Measurements from ENCODE around the gene MEGF9. TPM values are rescaled to one million over a fixed set of nuclear protein-coding genes. Genes with fewer than 3 reads are reported as not detected.

MEGF9 gene
- total and polyA plus RNA-seq, 2 experiments from 2014 or later: 10.3 to 27.4 TPM

DNA sequence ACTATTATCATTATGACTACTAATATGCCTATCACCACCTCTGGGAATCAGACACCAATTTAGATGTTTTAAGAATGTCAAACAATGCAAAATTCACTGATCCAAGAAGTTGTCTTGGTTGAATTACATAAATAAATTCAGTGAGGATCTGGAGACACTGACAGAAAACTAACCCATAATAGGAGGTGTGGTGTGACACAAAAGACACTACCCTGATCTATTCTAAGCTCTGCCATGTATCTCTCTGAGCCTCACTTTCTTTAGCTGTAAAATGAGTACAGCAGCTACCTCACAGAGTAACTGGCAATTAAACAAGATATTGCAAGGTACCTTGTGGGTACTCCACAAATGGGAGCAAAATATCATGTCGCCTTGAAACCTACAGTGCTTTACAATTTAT lies 141.8 kb downstream of the MEGF9 start:
- no peaks in the 10 kb centered on the region for H4K20me1 ChIP-seq (ENCODE audit: insufficient read depth, poor library complexity, severe bottlenecking)
- no peak for TF ChIP-seq EZH2phosphoT487 (IDR thresholded peaks at IDR 0.05; ENCODE audit: low read depth, severe bottlenecking, unreplicated experiment)
- TF ChIP-seq EZH2 (IDR thresholded peaks at IDR 0.05; ENCODE audit: borderline replicate concordance): no peak
- TF ChIP-seq CTCF (IDR thresholded peaks at IDR 0.05; ENCODE audit: poor library complexity): no peak
- H3K4me1 ChIP-seq (ENCODE audit: insufficient read depth): peaks cover 20% of the 10 kb centered on the region
- H3K4me3 ChIP-seq: no peak overlapping the region
- WGBS (ENCODE audit: low lambda C conversion rate, missing lambda C conversion rate): 100% methylated on average over 1 of the region's 1 CpG
- H3K4me2 ChIP-seq: no peak overlapping the region
- H2AFZ ChIP-seq: no peak overlapping the region
- peak overlapping the region; percentile 89 for H3K27ac ChIP-seq
- DNase-seq (ENCODE audit: low spot score): no peak
- H3K9me2 ChIP-seq (replicated peaks; ENCODE audit: insufficient read depth): no peaks in the 10 kb centered on the region
- H3K79me2 ChIP-seq: peaks cover 50% of the 10 kb centered on the region
- no peaks in the 10 kb centered on the region for H3K36me3 ChIP-seq (replicated peaks; ENCODE audit: insufficient read depth, low read depth)
- H3K9me3 ChIP-seq (ENCODE audit: low read depth): no peaks in the 10 kb centered on the region
- no peaks in the 10 kb centered on the region for H3K27me3 ChIP-seq

GRCh38 chr9:120571443-120572257 lies 142.6 kb downstream of the MEGF9 start:
- TF ChIP-seq EZH2 (IDR thresholded peaks at IDR 0.05; ENCODE audit: borderline replicate concordance) (no peak), CTCF (IDR thresholded peaks at IDR 0.05; ENCODE audit: poor library complexity) (no peak), EZH2phosphoT487 (IDR thresholded peaks at IDR 0.05; ENCODE audit: low read depth, severe bottlenecking, unreplicated experiment) (no peak)
- Histone ChIP-seq H3K4me3 (no peak overlapping the region), H3K9me2 (replicated peaks; ENCODE audit: insufficient read depth) (no peaks in the 10 kb centered on the region), H3K27me3 (no peaks in the 10 kb centered on the region), H2AFZ (no peak overlapping the region), H4K20me1 (ENCODE audit: insufficient read depth, poor library complexity, severe bottlenecking) (no peaks in the 10 kb centered on the region), H3K9me3 (ENCODE audit: low read depth) (no peaks in the 10 kb centered on the region), H3K27ac (peak overlapping the region; percentile 89), H3K36me3 (replicated peaks; ENCODE audit: insufficient read depth, low read depth) (no peaks in the 10 kb centered on the region), H3K79me2 (peaks cover 42% of the 10 kb centered on the region), H3K4me1 (ENCODE audit: insufficient read depth) (peaks cover 20% of the 10 kb centered on the region), H3K4me2 (peak overlapping the region; percentile 43)
- 61% methylated on average over 11 of the region's 11 CpGs for WGBS (ENCODE audit: low lambda C conversion rate, missing lambda C conversion rate)
- DNase-seq (ENCODE audit: low spot score): peak; percentile 64

- Histone ChIP-seq H3K9me2 (replicated peaks; ENCODE audit: insufficient read depth) (no peaks in the 10 kb centered on the region), H3K4me1 (ENCODE audit: insufficient read depth) (peaks cover 20% of the 10 kb centered on the region), H2AFZ (no peak overlapping the region), H3K27me3 (no peaks in the 10 kb centered on the region), H3K4me2 (no peak overlapping the region), H3K9me3 (ENCODE audit: low read depth) (no peaks in the 10 kb centered on the region), H3K36me3 (replicated peaks; ENCODE audit: insufficient read depth, low read depth) (no peaks in the 10 kb centered on the region), H3K27ac (peak overlapping the region; percentile 89), H4K20me1 (ENCODE audit: insufficient read depth, poor library complexity, severe bottlenecking) (no peaks in the 10 kb centered on the region), H3K4me3 (no peak overlapping the region), H3K79me2 (peaks cover 28% of the 10 kb centered on the region)
- WGBS (ENCODE audit: low lambda C conversion rate, missing lambda C conversion rate): 99% methylated on average over 5 of the region's 5 CpGs
- TF ChIP-seq CTCF (IDR thresholded peaks at IDR 0.05; ENCODE audit: poor library complexity): no peak
- no peak for TF ChIP-seq EZH2phosphoT487 (IDR thresholded peaks at IDR 0.05; ENCODE audit: low read depth, severe bottlenecking, unreplicated experiment)
- no peak for TF ChIP-seq EZH2 (IDR thresholded peaks at IDR 0.05; ENCODE audit: borderline replicate concordance)
- DNase-seq (ENCODE audit: low spot score): no peak
These were observed 144.0 kb downstream of the MEGF9 start for GRCh38 chr9:120570296-120570695.
